Activated CD4-positive, alpha-beta T cell treated with anti-CD3 and anti-CD28 coated beads, Interleukin-10, Interleukin-2, amounts not matched to agents 100 ng/mL and 50 ng/mL, durations not matched to agents 16 hours and 8 hours (primary cell): ENCODE data around the gene PARVA.

Source experiments
- DNase-seq: peaks from one replicate; pipeline ENCODE4 v3.0.0-alpha.2; 2020

Gene PARVA

GRCh38 chr11:12565406-12565805 lies 188.0 kb downstream of the PARVA start:
- no peak for DNase-seq

- DNase-seq = no peak
Observed at GRCh38 chr11:12567746-12568460, 190.5 kb downstream of the PARVA start.

DNA sequence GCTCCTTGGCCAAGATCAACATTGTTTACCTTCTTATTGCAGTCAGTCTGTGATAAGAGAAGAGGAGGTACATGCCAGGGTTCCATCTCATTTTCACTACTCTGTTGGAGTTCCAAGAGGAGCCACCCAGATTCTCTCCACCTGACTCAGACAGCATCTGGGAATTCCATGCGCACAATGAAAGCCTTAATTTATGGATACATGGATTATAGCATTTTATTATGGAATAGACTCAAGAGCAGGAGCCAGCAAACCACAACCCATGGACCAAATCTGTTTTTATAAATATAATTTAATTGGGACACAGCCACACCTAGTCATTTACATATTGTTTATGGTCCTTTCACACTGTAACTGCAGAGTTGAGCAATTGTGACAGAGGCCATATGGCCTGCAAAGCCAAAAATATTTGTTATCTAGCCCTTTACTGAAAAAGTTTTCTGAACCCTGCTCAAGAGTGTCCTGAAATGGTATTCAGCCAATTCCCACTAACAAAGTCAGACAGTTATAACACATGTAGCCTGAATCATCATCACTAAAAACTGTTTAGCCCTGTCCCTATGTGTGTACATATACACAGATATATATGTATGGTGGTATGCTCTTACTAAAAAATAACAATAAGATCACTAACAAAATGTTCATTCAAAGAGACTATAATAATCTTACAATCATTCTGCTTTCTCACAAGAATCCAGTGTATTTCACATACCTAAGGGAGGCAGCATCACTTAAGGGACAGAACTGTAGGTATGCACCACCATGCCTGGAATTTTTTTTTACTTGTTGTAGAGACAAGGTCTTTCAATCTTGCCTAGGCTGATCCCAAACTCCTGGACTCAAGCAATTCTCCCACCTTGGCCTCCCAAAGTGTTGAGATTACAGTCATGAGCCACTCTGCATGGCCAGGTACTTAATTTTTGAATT lies 192.4 kb downstream of the PARVA start:
- no peak for DNase-seq

GRCh38 chr11:12573707-12574485 lies 196.5 kb downstream of the PARVA start:
- DNase-seq = no peak

DNA sequence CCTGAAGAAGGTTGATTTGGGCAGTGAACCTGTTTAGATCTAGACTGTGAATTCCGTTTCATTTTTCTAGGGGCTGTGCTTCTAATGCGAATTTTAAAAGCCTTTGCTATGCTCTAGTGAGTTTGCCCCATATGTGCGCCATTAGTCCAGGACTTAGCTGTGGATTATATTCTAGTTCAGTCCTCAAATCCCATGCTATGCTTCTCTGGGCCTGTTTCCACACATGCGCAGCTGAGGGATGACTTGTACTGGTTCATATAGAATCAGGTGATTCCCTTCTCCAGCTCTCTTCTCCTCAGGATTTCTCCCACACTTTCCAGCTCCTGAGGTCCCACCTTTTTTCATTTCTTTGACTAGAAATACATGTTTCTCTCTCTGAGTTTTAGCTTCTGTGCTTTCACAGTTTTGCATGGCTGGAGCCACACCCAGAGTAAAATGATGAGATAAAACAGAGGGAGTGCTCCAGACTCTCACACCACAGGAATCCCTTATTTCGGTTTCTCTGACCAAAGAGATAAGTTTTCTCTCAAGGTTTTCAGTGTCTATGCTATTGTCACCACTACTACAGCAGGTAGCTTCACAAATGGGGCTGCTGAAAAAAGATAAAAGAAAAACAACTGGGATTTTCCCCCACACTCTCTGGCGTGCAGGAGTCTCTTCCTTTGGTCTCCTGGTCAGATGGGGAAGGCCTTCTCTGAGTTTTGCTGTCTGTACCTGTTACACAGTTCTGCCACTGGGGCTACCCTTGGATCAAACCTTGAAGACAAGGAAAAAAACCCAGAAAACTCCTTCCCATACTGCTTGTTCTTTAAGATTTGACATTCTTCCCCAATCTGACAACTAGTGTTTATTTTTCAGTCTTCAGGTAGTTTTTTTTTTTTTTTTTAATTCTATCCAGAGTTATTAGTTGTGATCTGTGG lies 200.6 kb downstream of the PARVA start:
- DNase-seq = no peak

DNA sequence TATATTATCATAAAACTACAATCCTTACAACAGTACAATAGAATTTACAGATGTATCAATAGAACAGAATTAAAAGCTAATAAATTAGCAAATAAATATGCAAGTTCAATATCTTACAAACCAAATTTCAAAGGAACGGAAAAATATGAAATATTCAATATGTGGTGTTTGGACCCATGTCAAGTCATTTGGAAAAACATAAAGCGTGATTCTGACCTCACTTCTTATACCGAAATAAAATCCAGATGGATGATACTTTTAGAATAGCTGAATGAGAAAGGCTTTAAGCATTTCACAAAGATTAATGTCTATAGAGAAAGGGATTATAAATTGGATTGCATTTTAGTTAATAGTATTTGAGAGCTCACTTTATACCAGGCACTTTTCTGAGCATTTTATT lies 204.0 kb downstream of the PARVA start:
- no peak for DNase-seq

DNA sequence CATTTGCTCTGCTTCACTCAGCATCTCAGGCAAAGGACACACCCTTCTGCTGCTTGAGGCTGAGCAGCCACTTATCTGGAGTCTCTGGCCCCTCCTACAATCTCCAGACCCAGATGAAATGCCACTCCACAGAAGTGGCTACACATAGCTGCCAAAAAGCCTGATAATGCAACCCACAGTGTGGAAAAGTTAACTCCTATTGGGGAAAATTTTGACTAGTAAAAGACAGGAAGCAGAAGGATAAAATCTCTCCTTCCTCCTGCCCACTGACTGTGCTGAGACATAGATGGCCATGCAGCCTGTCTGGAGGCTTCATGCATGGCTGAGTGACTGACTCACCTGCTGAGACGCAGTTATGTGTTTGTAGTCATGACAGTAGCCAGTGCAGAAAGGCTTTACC lies 204.6 kb downstream of the PARVA start:
- no peak for DNase-seq
